ENCODE results near the gene DNAJC27.

The DNAJC27 gene

DNA sequence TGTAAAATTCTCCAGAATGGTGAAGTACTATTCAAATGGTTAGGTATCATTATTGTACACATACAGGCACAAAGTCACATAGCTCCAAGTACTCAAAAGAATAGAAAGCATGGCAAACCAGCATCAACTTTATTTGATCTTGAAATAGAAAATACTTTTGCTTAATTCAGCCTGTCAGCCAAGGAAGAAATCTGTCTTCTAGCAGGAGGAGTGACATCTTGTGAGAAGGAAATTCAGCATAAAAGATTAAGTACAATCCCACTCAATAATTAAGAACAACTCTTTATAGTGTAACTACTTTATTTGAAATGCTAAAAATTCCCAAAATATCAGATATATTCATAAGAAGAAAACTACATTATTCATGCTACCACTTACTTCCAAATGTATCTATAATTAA is 15.8 kb downstream of the DNAJC27 start:
- TF ChIP-seq POLR2A (IDR thresholded peaks at IDR 0.05; ENCODE audit: low read length), result no peak
- TF ChIP-seq GATA1 (IDR thresholded peaks at IDR 0.05; ENCODE audit: low read depth, low read length), result no peak
- no peak for DNase-seq

DNA sequence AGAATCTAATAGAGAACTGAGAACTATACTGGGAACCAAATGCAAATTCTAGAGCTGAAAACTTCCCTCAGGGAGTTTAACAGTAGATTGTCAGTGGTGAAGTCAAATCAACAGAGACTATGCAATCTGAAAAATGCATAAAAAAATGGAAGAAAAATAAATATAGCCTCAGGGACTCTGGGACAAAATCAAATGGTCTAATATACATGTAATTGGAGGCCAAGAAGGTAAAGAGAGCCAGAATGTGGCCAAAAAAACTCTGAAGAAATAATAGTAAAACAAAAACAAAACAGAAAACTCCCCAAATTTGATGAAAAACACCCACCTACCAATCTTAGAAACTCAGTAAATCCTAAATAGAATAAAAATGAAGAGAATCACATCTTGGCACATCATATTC is 16.5 kb downstream of the DNAJC27 start:
- TF ChIP-seq POLR2A (IDR thresholded peaks at IDR 0.05; ENCODE audit: low read length), result no peak
- TF ChIP-seq GATA1 (IDR thresholded peaks at IDR 0.05; ENCODE audit: low read depth, low read length), result no peak
- no peak for DNase-seq

DNA sequence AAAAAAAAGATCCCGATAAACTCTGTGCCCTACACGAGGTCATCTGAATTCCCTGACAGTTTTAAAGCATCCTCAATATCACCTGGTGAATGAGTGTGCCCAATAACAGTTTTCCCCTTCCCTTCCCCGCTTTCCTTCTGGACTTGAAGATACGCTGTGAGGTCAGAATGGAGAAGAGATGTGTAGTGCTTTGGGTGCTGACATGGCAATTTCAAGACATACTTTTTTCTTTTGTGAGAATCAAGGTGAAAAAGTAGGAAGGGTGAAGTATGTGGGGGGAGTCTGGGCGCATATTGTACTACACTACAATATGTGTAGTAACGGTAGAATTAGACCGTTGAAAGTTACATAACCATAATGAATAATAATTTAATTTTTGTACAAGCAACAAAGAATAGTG is 21.7 kb downstream of the DNAJC27 start:
- DNase-seq, result no peak
- no peak for TF ChIP-seq GATA1 (IDR thresholded peaks at IDR 0.05; ENCODE audit: low read depth, low read length)
- TF ChIP-seq POLR2A (IDR thresholded peaks at IDR 0.05; ENCODE audit: low read length), result no peak

DNA sequence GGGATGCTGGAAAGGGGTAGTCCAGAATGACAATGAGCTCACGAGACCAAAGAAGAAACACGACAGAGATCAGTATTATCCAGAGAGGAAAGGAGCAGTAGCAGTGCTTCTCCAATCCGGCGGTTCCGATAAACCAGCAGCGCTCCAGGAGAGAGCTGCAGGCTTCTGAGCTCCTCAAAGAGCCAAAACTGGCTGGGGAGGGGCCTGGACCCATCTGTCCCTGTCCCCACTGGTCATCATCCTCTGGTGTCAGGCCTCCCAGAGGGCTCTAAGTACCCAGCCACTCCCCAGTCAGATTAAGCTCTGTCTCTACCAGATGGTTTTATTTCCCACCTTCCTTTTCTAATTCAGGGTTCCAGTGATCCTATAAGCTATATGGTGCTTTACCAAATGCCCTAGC is 23.2 kb downstream of the DNAJC27 start:
- TF ChIP-seq GATA1 (IDR thresholded peaks at IDR 0.05; ENCODE audit: low read depth, low read length) (no peak), POLR2A (IDR thresholded peaks at IDR 0.05; ENCODE audit: low read length) (no peak)
- no peak for DNase-seq

DNA sequence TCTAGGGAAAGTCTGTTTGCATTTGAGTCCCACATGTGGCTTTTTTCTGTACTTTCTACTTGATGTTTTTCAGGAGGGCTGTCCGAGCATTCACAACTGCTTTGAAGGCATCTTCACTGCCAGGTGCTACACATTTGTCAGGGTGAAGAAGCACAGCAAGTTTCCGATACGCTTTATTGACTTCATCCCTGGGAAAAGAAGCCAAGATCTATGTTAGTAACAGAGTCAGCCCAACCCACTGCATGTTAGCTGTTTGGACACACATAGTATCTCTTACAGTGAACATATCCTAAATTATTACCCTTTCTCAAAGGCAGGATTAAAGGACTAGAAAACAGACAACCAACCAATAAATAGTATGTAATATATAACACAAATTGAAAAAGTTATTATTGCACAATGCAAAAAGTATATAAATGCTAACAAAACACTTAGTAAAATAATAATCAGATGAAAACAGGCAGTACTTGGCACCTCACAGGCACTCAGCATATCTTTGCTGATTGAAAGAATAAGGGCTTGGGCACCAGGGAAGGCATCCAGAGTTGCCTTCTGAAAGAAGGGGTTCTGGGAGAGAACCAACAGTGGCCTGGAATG is 24.1 kb downstream of the DNAJC27 start:
- DNase-seq, result no peak
- TF ChIP-seq POLR2A (IDR thresholded peaks at IDR 0.05; ENCODE audit: low read length) (no peak), GATA1 (IDR thresholded peaks at IDR 0.05; ENCODE audit: low read depth, low read length) (no peak)

DNA sequence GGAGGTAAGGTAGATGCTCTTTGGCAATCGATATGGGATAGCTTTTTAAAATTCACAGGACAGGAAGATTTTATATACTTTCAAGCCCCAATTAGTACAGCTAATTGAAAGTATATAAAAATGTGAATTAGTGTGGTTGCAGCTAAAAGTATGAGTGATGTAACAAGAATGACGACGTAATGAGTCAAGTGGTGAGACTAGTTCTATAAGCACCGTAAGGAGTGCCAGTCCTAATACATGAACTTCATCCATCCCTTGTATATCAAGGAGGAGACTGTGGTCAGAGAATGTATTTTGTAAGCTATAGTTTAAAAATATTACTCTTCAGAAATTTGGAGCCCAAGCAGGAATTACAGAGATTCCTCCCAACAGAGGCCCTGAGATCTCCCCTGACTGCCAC is 25.8 kb downstream of the DNAJC27 start:
- no peak for DNase-seq
- no peak for TF ChIP-seq POLR2A (IDR thresholded peaks at IDR 0.05; ENCODE audit: low read length)
- TF ChIP-seq GATA1 (IDR thresholded peaks at IDR 0.05; ENCODE audit: low read depth, low read length), result no peak

DNA sequence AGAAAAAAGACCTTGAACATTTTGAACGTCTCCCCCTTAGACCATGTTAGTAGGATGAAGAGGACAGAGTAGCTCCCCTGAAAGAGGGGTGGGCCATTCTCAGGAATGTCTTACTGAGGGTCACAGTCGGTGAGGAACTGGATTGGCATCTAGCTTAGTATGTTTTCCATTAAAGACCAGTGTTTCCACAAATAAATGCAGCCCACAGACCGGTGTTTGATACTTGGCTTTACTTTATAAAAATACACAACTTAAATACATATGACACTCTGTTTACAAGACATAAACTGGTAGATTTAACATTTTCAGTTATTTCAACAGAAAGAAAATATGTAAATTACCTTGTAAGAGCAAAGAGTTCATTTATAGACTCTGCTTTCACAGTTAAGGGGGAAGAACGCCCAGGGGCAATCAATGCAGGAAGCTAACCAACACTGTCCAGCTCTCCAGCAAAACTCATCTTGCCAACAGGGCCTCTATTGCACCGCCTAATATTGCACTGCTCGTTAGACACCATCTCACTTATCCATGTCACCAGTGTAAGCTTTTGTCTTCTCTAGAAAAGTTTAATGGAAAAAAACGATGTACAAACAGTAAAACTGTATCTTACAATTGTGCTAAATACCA is 28.2 kb downstream of the DNAJC27 start:
- TF ChIP-seq POLR2A (IDR thresholded peaks at IDR 0.05; ENCODE audit: low read length) (no peak), GATA1 (IDR thresholded peaks at IDR 0.05; ENCODE audit: low read depth, low read length) (no peak)
- no peak for DNase-seq

DNA sequence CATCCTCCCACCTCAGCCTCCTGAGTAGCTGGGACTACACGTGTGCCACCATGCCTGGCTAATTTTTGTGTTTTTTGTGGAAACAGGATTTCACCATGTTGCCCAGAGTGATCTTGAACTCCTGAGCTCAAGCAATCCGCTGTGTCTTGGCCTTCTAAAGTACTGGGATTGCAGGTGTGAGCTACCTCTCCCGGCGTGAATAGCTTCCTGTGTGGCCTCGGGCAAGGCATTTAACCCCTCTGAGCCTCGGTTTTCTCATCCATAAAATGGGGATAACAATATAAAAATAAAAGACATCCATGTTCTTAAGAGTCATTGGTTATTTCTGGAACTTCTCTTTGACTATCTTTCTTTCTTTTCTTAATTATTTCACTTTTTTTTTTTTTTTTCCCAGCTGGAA is 32.4 kb downstream of the DNAJC27 start:
- no peak for TF ChIP-seq GATA1 (IDR thresholded peaks at IDR 0.05; ENCODE audit: low read depth, low read length)
- TF ChIP-seq POLR2A (IDR thresholded peaks at IDR 0.05; ENCODE audit: low read length), result no peak
- DNase-seq, result no peak

DNA sequence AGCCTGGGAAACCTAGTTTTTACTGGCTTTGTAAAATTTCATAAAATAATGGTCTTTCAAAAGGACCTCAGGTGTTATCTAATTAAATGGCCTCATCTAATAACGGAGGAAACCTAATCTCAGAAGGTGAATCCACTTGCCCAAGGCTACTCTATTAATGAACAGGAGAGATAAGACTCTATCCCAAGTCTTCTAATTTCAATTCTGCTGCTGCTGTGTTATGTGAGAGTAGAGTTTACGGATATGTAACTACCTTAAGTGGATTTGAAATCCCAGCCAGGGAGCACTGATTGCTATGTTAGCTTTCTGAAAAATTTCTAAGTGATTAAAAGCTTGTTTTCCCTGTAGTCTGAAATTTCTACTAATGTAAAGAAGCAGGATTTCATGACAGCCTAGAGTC is 34.5 kb downstream of the DNAJC27 start:
- TF ChIP-seq POLR2A (IDR thresholded peaks at IDR 0.05; ENCODE audit: low read length) (no peak), GATA1 (IDR thresholded peaks at IDR 0.05; ENCODE audit: low read depth, low read length) (no peak)
- no peak for DNase-seq

DNA sequence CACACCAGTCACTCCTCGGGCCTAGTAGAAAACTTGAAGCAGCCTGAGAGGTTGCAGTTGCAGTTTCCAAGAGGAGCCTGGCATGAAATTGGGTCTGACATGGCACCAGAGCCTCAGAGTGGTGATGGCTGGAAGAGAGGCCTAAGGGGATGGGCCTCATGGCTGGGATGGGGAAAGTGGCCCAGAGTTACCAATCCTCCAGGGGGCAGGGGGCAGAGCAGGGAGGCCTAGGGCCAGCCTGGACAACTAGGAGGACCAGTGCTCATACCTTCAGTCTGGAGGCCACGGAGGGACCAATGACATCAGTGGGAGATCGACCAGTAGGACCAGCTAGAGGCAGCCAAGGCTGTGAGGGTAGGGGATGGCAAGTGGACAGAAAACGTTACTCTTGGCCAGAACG is 36.6 kb downstream of the DNAJC27 start:
- TF ChIP-seq GATA1 (IDR thresholded peaks at IDR 0.05; ENCODE audit: low read depth, low read length) (no peak), POLR2A (IDR thresholded peaks at IDR 0.05; ENCODE audit: low read length) (no peak)
- DNase-seq, result no peak

DNA sequence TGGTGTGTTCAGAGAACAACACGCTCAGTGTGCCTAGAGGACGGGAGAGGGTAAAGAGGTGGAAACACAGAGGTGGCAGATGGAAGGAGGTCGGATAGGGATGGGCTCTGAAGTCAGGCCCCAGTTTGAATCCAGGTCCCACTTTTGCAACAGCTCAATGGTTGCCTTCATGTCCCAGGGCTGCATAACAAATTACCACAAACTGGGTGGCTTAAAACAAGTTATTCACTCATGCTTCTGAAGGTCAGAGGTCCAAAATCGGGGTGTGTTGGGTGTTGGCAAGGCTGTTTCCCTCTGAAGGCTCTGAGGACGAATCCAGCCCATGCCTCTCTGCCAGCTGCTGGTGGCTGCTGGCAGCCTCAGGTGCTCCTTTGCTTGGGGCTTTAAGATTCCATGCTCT is 39.0 kb downstream of the DNAJC27 start:
- TF ChIP-seq GATA1 (IDR thresholded peaks at IDR 0.05; ENCODE audit: low read depth, low read length) (no peak), POLR2A (IDR thresholded peaks at IDR 0.05; ENCODE audit: low read length) (no peak)
- DNase-seq, result no peak

DNA sequence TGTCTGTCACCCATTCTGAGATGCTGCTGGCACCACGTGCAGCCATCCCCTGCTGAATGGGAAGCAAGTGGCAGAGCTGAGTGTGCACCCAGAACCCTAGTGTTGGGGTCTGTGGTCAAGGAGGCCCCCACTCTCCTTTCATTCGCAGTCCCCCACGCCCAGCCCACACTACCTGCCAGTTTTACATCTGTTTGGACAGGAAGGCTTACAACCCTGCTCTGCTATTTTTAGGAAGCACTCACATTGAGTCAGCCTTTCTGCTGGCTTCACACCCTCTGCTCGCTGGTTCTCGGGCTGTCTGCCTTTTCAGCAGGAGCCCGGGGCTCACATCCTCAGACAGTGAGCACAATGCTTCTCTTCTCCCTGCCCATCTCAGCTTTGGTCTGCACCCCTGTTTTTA is 41.0 kb downstream of the DNAJC27 start:
- DNase-seq, result no peak
- no peak for TF ChIP-seq POLR2A (IDR thresholded peaks at IDR 0.05; ENCODE audit: low read length)
- no peak for TF ChIP-seq GATA1 (IDR thresholded peaks at IDR 0.05; ENCODE audit: low read depth, low read length)

DNA sequence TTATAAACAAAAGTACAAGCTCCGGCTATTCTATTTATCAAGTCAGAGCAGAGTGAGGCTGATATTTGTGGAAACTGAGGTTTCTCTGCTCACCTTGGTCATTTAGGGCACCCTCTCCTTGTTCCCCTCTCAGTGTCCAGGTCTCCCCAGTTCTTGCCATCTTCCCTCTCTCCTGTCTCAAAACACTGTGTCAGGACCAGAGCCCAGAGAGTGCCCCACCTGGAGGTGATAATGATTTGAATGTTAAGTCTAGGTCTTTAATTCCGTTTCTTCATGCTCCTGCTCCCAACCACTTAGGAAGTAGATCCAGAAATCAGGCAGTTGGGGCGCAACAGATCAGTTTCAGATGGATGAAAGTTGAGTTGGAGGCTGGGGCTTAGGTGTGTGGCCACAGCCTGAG is 42.5 kb downstream of the DNAJC27 start:
- TF ChIP-seq GATA1 (IDR thresholded peaks at IDR 0.05; ENCODE audit: low read depth, low read length), result no peak
- TF ChIP-seq POLR2A (IDR thresholded peaks at IDR 0.05; ENCODE audit: low read length), result no peak
- no peak for DNase-seq

DNA sequence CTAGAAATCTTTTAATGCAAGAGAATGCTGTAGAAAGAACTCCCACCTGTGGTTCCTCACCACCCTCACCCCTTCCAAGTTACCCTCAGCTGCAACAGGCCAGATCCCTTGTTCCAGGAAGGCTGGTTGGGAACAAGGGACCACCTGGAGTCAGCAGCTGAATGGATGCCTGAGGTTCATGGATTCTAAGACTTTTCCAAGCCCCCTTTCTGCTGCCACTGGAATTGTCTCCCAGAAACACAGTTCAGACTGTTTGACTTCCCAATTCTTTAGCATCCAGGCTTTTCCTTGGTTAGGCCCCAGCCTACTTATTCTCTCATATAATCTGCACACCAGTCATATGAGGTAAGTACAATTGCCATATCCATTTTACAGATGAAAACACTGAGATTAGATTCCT is 43.7 kb downstream of the DNAJC27 start:
- TF ChIP-seq GATA1 (IDR thresholded peaks at IDR 0.05; ENCODE audit: low read depth, low read length), result no peak
- TF ChIP-seq POLR2A (IDR thresholded peaks at IDR 0.05; ENCODE audit: low read length), result no peak
- no peak for DNase-seq

DNA sequence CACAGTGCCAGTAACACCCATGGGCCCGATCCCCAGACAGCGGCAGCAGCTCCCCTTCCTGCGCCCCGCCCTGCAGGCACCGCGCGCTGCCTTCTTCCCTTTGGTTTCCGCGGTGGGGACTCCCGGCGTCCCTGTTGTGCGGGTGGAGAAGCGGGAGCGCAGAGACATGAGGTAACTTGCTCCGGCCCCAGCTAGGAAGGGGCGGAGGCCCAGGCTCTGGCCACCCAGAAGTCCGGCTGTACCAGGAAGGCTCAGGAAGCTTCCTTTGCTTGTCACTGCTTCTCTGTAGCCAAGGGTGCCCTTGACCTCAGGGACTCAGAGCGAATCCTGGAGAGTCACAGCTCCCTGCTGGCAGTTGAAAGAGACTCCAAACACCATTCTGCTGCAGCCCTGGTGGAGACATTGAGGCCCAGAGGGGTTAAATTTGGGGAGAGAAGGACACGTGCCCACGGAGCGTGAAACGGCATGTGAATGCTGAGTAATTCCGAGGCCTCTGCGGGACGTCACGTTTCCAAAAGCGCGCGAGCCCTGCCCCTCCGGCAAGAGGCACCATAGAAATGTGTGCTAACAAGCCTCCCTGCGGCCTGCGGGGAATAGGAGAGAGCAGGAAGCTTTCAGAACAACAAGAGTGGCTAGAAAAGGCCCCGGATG is 45.0 kb downstream of the DNAJC27 start:
- DNase-seq, result peak; percentile 40 to 45
- TF ChIP-seq GATA1 (IDR thresholded peaks at IDR 0.05; ENCODE audit: low read depth, low read length) (no peak), POLR2A (IDR thresholded peaks at IDR 0.05; ENCODE audit: low read length) (no peak)

All from erythroblast (primary cell).